NOMO-1 treated with DMSO at 0.1 percent for 48 hours (cell line): ENCODE data around the gene TDRD1.

Experiments used
- DNase-seq: peaks from one replicate; lab custom pipeline; 2025; ENCODE audit not compliant: unreplicated experiment; lab: John Stamatoyannopoulos, UW

Gene TDRD1

GRCh38 chr10:114228156-114228555 is 49.0 kb downstream of the TDRD1 start:
- DNase-seq, result no peak

GRCh38 chr10:114232561-114233176 is 53.5 kb downstream of the TDRD1 start:
- DNase-seq, result no peak

GRCh38 chr10:114233482-114233881 is 54.3 kb downstream of the TDRD1 start:
- no peak for DNase-seq

- DNase-seq, result no peak
These were observed 55.0 kb downstream of the TDRD1 start for GRCh38 chr10:114234132-114234531.

- DNase-seq, result no peak
These were observed 60.2 kb downstream of the TDRD1 start, which contains the start of gene VWA2 for GRCh38 chr10:114239117-114239993. VWA2 (plus strand) TSS chr10:114239254; CDS start chr10:114248714, 9,460 bp downstream.

- no peak for DNase-seq
These were observed 60.8 kb downstream of the TDRD1 start for GRCh38 chr10:114239994-114240345.

- DNase-seq, result no peak
These were observed 63.1 kb downstream of the TDRD1 start for GRCh38 chr10:114242235-114242634.

- DNase-seq, result no peak
These were observed 64.5 kb downstream of the TDRD1 start for GRCh38 chr10:114243661-114244060.

GRCh38 chr10:114244126-114244525 is 65.0 kb downstream of the TDRD1 start:
- no peak for DNase-seq

GRCh38 chr10:114245121-114245791 is 66.1 kb downstream of the TDRD1 start:
- no peak for DNase-seq

- no peak for DNase-seq
These were observed 67.6 kb downstream of the TDRD1 start for GRCh38 chr10:114246679-114247305.

GRCh38 chr10:114250236-114250635 is 71.1 kb downstream of the TDRD1 start:
- no peak for DNase-seq

- DNase-seq, result no peak
These were observed 71.6 kb downstream of the TDRD1 start for GRCh38 chr10:114250716-114251115.

GRCh38 chr10:114252092-114252491 is 72.9 kb downstream of the TDRD1 start:
- DNase-seq, result no peak

GRCh38 chr10:114252883-114253282 is 73.7 kb downstream of the TDRD1 start:
- DNase-seq, result no peak

- no peak for DNase-seq
These were observed 76.1 kb downstream of the TDRD1 start for GRCh38 chr10:114255227-114255626.

- DNase-seq, result no peak
These were observed 77.0 kb downstream of the TDRD1 start for GRCh38 chr10:114256008-114256765.

- DNase-seq, result no peak
These were observed 77.7 kb downstream of the TDRD1 start for GRCh38 chr10:114256822-114257221.

GRCh38 chr10:114257498-114257897 is 78.3 kb downstream of the TDRD1 start:
- no peak for DNase-seq

- no peak for DNase-seq
These were observed 79.2 kb downstream of the TDRD1 start for GRCh38 chr10:114258274-114258840.
